Ammon's horn (tissue), 1 donor: ENCODE results near the gene TMEM37.
A peak's percentile ranks its signal among the peaks of the same experiment; 100 is the strongest.

Source experiments
- DNase-seq: peaks from one replicate; pipeline ENCODE4 v3.0.0-alpha.2; 2016; ENCODE audit warnings: low spot score

TMEM37 gene

GRCh38 chr2:119455066-119455718, 23.5 kb downstream of the TMEM37 start:
- no peak for DNase-seq

- DNase-seq: no peak
Observed at GRCh38 chr2:119460076-119460475, 28.4 kb downstream of the TMEM37 start.

GRCh38 chr2:119461811-119462210, 30.2 kb downstream of the TMEM37 start:
- no peak for DNase-seq

GRCh38 chr2:119462574-119462973, 30.9 kb downstream of the TMEM37 start:
- DNase-seq: no peak

GRCh38 chr2:119463136-119463535, 31.5 kb downstream of the TMEM37 start:
- DNase-seq: no peak

GRCh38 chr2:119463990-119464389, 32.3 kb downstream of the TMEM37 start:
- no peak for DNase-seq

- DNase-seq: no peak
Observed at GRCh38 chr2:119464981-119465380, 33.3 kb downstream of the TMEM37 start.

- no peak for DNase-seq
Observed at GRCh38 chr2:119465687-119466086, 34.0 kb downstream of the TMEM37 start.

- no peak for DNase-seq
Observed at GRCh38 chr2:119466373-119466772, 34.7 kb downstream of the TMEM37 start.

- DNase-seq: no peak
Observed at GRCh38 chr2:119468154-119468955, 36.7 kb downstream of the TMEM37 start.

GRCh38 chr2:119469131-119469530, 37.5 kb downstream of the TMEM37 start:
- no peak for DNase-seq

- DNase-seq: no peak
Observed at GRCh38 chr2:119469661-119470297, 38.1 kb downstream of the TMEM37 start.

GRCh38 chr2:119472749-119473148, 41.1 kb downstream of the TMEM37 start:
- no peak for DNase-seq

- no peak for DNase-seq
Observed at GRCh38 chr2:119473621-119474370, 42.1 kb downstream of the TMEM37 start.

- no peak for DNase-seq
Observed at GRCh38 chr2:119474371-119475224, 42.9 kb downstream of the TMEM37 start.

- no peak for DNase-seq
Observed at GRCh38 chr2:119475225-119475856, 43.7 kb downstream of the TMEM37 start.

GRCh38 chr2:119475857-119476244, 44.2 kb downstream of the TMEM37 start:
- no peak for DNase-seq

- DNase-seq: peak; percentile 69
Observed at GRCh38 chr2:119476301-119477112, 44.9 kb downstream of the TMEM37 start.

- no peak for DNase-seq
Observed at GRCh38 chr2:119477113-119477505, 45.5 kb downstream of the TMEM37 start.
